ENCODE data around the gene LIMK2. TPM values are rescaled to one million over a fixed set of nuclear protein-coding genes. Genes with fewer than 3 reads are reported as not detected.

The LIMK2 gene
- total RNA-seq, 2 experiments from 2014 or later, result 23.2 to 25.5 TPM

- TF ChIP-seq CTCF (IDR thresholded peaks at IDR 0.05), result no peak
- no peak for ATAC-seq
- ChIA-PET CTCF (interaction anchor here (1.1 to 18.7 kb wide), 3 partner anchors 9 to 84 kb away, joined by 3 to 196 read pairs (median 3); no protein-coding TSS in a partner anchor), POLR2A (interaction anchor here (0.5 to 3.2 kb wide), 4 partner anchors 13 to 1388 kb away, joined by 3 to 9 read pairs (median 5); no protein-coding TSS in a partner anchor)
- Mint-ChIP-seq H3K27ac (peak overlapping the region; percentile 82), H3K4me1 (ENCODE audit: low read depth) (peaks cover 44% of the 10 kb centered on the region), H3K27me3 (no peaks in the 10 kb centered on the region), H3K36me3 (ENCODE audit: low read depth) (peaks cover 12% of the 10 kb centered on the region), H3K4me3 (peak overlapping the region; percentile 55), H3K9me3 (peaks cover 3% of the 10 kb centered on the region)
- DNase-seq, result no peak
- intact Hi-C loops (cut with micrococcal nuclease), result loop anchor here (10.0 kb wide), 1 partner anchor 191 kb away; the partner anchor contains the start of gene SELENOM
Observed at GRCh38 chr22:31295360-31295759, 83.3 kb downstream of the LIMK2 start.

GRCh38 chr22:31295831-31296657 is 83.9 kb downstream of the LIMK2 start:
- intact Hi-C loops (cut with micrococcal nuclease), result loop anchor here (10.0 kb wide), 1 partner anchor 191 kb away; the partner anchor contains the start of gene SELENOM
- CTCF ChIA-PET, result interaction anchor here (1.3 to 18.7 kb wide), 3 partner anchors 15 to 189 kb away, joined by 5 to 196 read pairs (median 6); partner anchors contain the start of gene SELENOM
- peaks cover 46% of the 10 kb centered on the region for H3K4me1 Mint-ChIP-seq (ENCODE audit: low read depth)

GRCh38 chr22:31300896-31301295 is 88.8 kb downstream of the LIMK2 start:
- CTCF ChIA-PET, result interaction anchor here (1.2 to 18.7 kb wide), 3 partner anchors 10 to 333 kb away, joined by 3 to 196 read pairs (median 7); no protein-coding TSS in a partner anchor
- H3K27me3 Mint-ChIP-seq, result no peaks in the 10 kb centered on the region
- intact Hi-C loops (cut with micrococcal nuclease), result no loop called here
- no peaks in the 10 kb centered on the region for H3K9me3 Mint-ChIP-seq
- H3K27ac Mint-ChIP-seq, result no peak overlapping the region
- TF ChIP-seq CTCF (IDR thresholded peaks at IDR 0.05), result no peak
- POLR2A ChIA-PET, result interaction anchor here (6.5 kb wide), 1 partner anchor 10 kb away, joined by 63 read pairs; the partner anchor contains the start of gene PIK3IP1
- no peaks in the 10 kb centered on the region for H3K36me3 Mint-ChIP-seq (ENCODE audit: low read depth)
- peaks cover 34% of the 10 kb centered on the region for H3K4me1 Mint-ChIP-seq (ENCODE audit: low read depth)
- DNase-seq, result no peak
- no peak overlapping the region for H3K4me3 Mint-ChIP-seq
- no peak for ATAC-seq

More at GRCh38 chr22:31295831-31296657, 83.9 kb downstream of the LIMK2 start:
- peaks cover 9% of the 10 kb centered on the region for H3K36me3 Mint-ChIP-seq (ENCODE audit: low read depth)
- ATAC-seq, result no peak
- TF ChIP-seq CTCF (IDR thresholded peaks at IDR 0.05), result no peak
- peaks cover 3% of the 10 kb centered on the region for H3K9me3 Mint-ChIP-seq
- peak overlapping the region; percentile 55 for H3K4me3 Mint-ChIP-seq
- no peak for DNase-seq
- POLR2A ChIA-PET, result interaction anchor here (0.6 to 3.2 kb wide), 5 partner anchors 14 to 45 kb away, joined by 3 to 9 read pairs (median 3); no protein-coding TSS in a partner anchor
- H3K27ac Mint-ChIP-seq, result peak overlapping the region; percentile 82
- no peaks in the 10 kb centered on the region for H3K27me3 Mint-ChIP-seq

GRCh38 chr22:31302006-31302405 is 89.9 kb downstream of the LIMK2 start:
- ChIA-PET CTCF (interaction anchor here (1.5 to 18.7 kb wide), 2 partner anchors 9 to 90 kb away, joined by 3 to 196 read pairs; partner anchors contain the start of gene LIMK2), POLR2A (interaction anchor here (1.4 to 6.5 kb wide), 2 partner anchors 11 to 52 kb away, joined by 3 to 63 read pairs; partner anchors contain the start of gene PIK3IP1)
- Mint-ChIP-seq H3K36me3 (ENCODE audit: low read depth) (no peaks in the 10 kb centered on the region), H3K27ac (no peak overlapping the region), H3K4me1 (ENCODE audit: low read depth) (peaks cover 30% of the 10 kb centered on the region), H3K27me3 (no peaks in the 10 kb centered on the region), H3K4me3 (no peak overlapping the region), H3K9me3 (no peaks in the 10 kb centered on the region)
- ATAC-seq (no peak), DNase-seq (no peak)
- intact Hi-C loops (cut with micrococcal nuclease), result no loop called here
- TF ChIP-seq CTCF (IDR thresholded peaks at IDR 0.05), result no peak
